ENCODE measurements around the gene CREBZF. TPM values are rescaled to one million over a fixed set of nuclear protein-coding genes. Genes with fewer than 3 reads are reported as not detected.

Gene CREBZF
- total and polyA plus RNA-seq, 9 of the 15 experiments (the other 6 are each of a cell fraction or from before 2014, with no cell fraction given) = 7.2 to 70.2 (median 40.5) TPM

- TF ChIP-seq OTX1 (CRISPR knock-in tag; IDR thresholded peaks at IDR 0.05) = no peak
- peak; percentile 65; the same call in 1 of the 2 replicates for TF ChIP-seq PHB (CRISPR knock-in tag; IDR thresholded peaks at IDR 0.05)
- TF ChIP-seq HIVEP1 (CRISPR knock-in tag; IDR thresholded peaks at IDR 0.05) = no peak
- TF ChIP-seq ZNF584 (CRISPR knock-in tag; IDR thresholded peaks at IDR 0.05; ENCODE audit: low read depth) = peak; percentile 56; the same call in 1 of the 2 replicates
- TF ChIP-seq NR3C1 (CRISPR knock-in tag; IDR thresholded peaks at IDR 0.05) = peak; percentile 69
- no peak for TF ChIP-seq GTF2A2 (tag; IDR thresholded peaks at IDR 0.05)
- peak; percentile 22 for TF ChIP-seq HDAC3 (IDR thresholded peaks at IDR 0.05; ENCODE audit: borderline replicate concordance, partially characterized antibody)
- peak; percentile 53 for TF ChIP-seq NCOR1 (IDR thresholded peaks at IDR 0.05)
- peak in 1 of 2 experiments; percentile 35; a peak in 1 of 4 replicates for TF ChIP-seq SIN3A (IDR thresholded peaks at IDR 0.05; ENCODE audit: borderline replicate concordance in 2 of 2, control insufficient read depth in 1 of 2, low read depth in 2 of 2, low read length in 2 of 2)
- TF ChIP-seq BRD4 (IDR thresholded peaks at IDR 0.05) = peak; percentile 85; the same call in 1 of the 2 replicates
- TF ChIP-seq SMAD3 (CRISPR knock-in tag; conservative IDR thresholded peaks at IDR 0.05) = no peak; the same call in 1 of the 2 replicates
- peak; percentile 35; the same call in 1 of the 2 replicates for TF ChIP-seq ZNF76 (CRISPR knock-in tag; IDR thresholded peaks at IDR 0.05; ENCODE audit: borderline replicate concordance)
- no peak for TF ChIP-seq SAFB (IDR thresholded peaks at IDR 0.05; ENCODE audit: borderline replicate concordance, low read depth, low read length)
- no peak for TF ChIP-seq ZNF282 (CRISPR knock-in tag; IDR thresholded peaks at IDR 0.05)
- peak; percentile 83 for TF ChIP-seq L3MBTL2 (IDR thresholded peaks at IDR 0.05)
- peak; percentile 73 for TF ChIP-seq MGA (IDR thresholded peaks at IDR 0.05)
- peak; percentile 60 for TF ChIP-seq HNRNPL (IDR thresholded peaks at IDR 0.05; ENCODE audit: low read depth, low read length)
Observed at GRCh38 chr11:85664615-85665481, at the start of gene CREBZF (continued).

Data from K562 (cell line).